ENCODE measurements around the gene TTN. TPM values are rescaled to one million over a fixed set of nuclear protein-coding genes. Genes with fewer than 3 reads are reported as not detected.

The TTN gene
- total RNA-seq, 1 donor from 2014 or later: 14.0 TPM

DNA sequence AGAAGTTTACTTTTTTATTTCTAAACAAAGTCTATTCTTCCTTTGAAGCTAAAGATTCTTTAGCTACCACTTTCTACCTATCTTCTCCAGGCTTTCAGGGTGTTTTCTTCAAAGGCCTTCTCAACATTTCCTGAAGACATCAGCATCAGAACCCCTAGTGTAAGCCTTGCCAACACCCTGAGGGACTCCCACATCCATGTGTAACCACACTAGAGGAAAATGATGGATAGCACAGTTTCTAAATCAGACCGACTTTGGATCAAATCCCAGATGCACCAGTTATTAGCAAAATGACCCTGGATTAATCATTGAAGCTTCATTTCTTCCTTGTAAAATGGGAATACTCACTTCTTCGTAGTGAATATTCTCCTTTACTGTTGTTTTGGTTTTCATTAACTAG lies 4.7 kb upstream of the TTN start:
- DNase-seq (ENCODE audit: low spot score): no peak

DNA sequence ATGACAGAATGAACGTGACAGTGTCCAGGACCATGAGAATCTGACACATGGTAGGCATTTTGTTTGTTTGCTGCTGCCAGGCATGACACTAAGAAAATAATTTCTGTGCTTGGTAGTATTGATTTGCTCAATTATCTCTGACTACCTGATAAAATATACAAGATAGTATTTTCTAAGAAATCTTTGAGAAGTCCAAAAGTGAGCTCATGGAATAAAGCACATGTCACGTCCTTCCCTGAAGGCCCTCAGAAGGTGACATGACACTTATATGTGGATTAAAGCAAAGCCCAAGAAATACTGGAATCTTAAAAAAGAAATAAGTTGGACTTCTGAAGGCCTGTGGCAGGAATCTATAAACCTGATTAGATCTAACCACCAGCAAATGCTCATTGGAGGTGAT lies 3.8 kb upstream of the TTN start:
- DNase-seq (ENCODE audit: low spot score): no peak

DNA sequence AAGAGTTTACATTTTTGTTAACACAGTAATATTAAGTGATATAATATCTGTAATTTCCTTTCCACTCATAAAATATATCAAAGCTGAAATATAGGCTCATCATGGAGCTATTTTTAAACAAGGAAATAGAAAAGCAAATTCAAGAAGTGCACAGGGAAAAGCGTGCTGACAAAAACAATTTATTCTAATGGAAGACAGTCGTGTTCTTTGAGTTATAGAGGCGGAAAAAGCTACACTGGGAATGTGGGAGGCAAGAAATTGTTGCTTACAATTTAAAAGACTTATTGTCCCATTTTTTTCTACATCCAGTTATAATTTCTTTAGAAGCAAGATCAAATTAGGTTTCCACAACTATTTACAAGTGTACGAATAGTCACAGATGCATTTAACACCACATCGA lies 3.2 kb upstream of the TTN start:
- DNase-seq (ENCODE audit: low spot score): no peak

DNA sequence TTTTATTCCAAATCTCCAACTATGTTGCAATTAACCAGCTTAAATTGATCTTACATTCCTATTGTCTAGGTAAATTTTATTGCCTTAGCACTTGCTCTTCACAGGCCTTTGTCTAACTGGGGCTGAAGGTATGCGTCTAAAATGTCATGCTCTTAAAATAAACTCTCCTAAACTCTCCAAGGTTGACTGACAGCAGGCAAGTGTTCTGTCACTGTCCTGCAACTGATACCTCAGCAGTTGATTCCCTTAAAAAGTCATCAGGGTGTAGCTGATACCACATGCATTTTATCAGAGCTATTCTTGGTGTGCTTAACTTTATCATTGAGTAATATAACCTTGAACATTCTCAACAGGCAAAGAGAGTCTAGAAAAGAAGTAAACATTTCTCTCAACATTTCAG lies 680 bp downstream of the TTN start:
- DNase-seq (ENCODE audit: low spot score): no peak

DNA sequence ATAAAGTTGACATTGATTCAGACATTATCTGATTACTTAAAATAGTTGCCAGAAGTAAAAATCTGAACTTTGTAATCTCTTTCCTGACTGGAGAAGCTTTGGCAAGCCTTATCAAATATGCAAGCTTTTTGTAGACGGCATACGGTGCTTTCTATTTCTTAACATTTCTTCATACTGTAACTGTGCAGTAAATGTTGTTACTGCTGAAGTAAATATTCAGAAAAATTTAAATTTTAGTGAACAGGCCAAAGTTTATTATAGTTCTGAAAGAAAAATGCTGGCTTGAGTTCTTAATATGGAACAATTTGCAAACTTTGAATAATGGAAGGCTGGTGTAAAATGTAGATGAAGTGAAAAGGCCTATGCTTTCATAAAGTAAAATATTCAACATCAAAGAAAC lies 1.8 kb downstream of the TTN start:
- no peak for DNase-seq (ENCODE audit: low spot score)

DNA sequence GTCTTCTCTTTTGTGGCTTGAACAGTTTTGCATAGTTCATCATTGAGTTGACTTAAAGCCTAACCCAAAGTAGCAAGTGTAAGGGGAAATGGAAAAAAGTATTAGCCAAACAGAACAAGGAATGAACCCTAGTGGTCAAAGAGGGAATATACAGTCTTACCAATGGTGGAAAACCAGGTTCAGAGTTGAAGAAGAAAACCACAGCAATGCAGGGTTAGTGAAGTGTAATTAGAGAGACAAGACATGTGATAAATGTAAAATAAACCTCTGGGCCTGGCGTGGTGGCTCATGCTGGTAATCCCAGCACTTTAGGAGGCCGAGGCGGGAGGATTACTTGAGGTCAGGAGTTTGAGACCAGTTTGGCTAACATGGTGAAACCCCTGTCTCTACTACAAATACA lies 2.4 kb downstream of the TTN start:
- no peak for DNase-seq (ENCODE audit: low spot score)

DNA sequence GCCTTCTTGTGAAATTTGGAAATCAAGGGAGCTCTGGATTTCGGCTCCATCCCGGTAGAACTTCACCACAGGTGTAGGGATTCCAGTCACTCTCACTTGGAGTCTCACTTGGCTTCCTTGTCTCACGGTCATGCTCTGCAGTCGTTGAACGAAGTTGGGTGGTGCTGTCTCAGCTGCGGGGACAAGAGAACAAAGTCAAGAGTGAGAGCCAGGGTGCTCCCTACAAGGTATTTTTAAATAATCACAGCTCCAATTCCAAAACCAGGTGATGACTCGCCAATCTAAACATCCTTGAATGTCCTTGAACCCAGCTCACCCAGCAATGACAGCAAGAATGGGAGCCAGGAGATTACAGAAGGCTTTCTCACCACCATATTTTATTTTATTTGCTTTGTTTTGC lies 6.7 kb downstream of the TTN start:
- no peak for DNase-seq (ENCODE audit: low spot score)

DNA sequence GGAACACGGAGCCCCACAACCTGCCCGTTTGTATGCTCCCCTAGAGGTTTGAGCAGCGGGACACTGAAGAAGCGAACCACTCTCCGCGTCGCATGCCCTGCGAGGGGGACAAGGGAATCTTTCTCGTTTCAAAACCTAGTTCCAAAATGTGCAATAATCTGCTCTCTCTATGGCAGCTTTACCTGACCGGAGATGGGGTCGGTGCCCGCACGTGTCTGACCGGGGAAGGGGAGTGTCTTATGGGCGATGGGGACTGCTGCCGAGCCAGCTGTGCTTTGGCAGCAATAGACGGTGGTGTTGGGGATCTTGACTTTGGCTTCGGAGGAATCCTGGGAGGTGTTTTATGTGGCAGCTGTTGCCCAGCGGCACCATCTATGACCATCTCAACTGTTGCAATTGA lies 7.9 kb downstream of the TTN start:
- no peak for DNase-seq (ENCODE audit: low spot score)

DNA sequence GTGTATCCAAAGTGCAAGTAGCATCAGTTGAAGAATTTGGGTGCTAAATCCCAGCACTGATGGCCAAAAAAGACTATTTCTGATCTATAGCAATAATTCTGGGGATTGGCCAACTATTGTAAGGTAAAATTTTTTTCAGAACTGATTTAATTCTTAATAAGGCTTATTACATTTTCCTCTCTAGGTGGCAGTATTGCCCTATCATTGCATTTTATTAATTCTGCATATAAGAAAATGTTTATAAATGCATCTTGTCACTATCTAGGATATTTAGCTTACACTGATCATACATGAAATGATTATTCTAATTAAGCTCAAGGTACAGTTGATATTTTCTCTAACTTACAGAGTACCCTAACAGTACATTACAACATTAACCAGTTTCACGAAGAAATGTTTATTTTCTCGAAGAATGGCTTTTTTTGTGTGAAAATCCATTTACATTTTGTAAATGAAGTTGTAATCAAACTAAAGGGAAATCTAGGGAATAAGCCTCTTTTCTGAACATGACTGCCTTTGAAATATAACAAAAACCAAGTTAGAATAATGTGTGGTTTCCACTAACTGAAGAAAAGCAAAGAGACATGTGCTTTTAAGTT lies 11.0 kb downstream of the TTN start:
- DNase-seq (ENCODE audit: low spot score): peak; percentile 45

DNA sequence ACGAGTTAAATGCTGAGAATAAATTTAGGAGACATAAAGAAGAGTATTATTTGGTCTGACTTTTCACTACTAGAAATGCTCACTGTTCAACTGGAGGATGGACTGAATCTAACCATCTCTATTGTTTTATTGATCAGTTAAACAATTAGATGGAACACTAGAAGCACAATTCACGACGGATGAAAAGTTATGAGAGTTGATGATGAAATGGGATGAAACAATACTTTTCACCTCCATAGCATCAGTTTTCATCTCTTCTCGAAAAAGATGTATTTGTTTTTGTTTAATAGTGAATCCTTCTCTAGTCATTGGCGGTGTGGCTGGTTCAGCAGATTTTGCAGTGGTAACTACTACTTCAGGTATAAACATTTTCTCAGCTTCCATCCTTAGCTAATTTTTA lies 19.3 kb downstream of the TTN start:
- no peak for DNase-seq (ENCODE audit: low spot score)

DNA sequence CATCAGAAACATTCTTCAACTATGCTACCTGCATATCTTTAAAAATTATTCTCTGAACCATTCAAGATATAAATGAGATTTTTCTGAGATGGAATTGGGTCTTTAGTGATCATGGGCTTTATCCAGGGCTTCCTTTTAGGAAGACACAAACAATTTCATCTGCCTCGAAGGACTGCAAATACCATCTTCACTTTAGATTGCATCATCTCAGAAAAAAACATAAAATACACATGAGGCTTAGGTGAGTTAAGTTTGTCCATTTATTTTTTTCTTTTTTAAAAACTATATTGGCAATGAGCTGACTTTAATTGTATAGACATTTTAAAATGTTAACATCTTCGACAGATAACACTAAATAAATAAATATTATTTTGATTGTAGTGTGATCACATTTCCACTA lies 20.1 kb downstream of the TTN start:
- DNase-seq (ENCODE audit: low spot score): no peak

DNA sequence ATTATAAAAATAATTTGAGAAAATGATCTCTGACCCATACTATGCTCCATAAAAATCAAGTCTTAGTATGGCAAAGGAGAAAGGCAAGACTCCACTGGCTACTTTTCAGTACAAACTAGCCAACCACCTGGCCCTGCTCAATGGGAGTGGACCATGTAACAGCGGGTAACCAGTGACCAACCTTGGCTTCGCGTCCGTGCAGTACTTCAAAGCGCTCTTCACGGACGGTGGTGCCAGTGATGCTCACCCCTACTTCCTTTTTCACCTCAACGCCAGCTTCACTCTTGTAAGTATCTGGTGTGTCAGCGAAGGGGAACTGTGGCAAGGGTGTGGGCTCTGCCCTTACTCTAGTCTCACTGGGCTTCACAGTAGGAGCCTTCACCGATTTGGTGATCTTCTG lies 23.3 kb downstream of the TTN start:
- no peak for DNase-seq (ENCODE audit: low spot score)

DNA sequence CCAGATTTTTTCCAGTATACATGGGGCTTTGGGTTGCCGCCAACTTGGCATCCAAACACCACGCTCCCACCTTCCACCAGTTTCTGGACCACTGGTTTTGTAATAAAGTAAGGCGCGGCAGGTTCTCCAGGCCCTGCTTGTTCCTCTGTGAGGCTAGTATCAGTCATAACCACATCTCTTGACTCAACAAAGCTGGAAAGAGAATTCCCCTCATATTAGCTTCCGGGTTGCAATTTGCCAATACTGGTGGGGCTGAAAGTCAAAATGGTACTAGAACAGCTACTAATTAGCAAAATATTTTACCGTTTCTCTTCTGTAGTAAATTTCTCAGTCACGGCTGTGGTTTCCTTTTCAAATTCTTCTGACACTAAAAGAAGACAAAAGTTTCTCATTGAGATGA lies 25.0 kb downstream of the TTN start:
- no peak for DNase-seq (ENCODE audit: low spot score)

DNA sequence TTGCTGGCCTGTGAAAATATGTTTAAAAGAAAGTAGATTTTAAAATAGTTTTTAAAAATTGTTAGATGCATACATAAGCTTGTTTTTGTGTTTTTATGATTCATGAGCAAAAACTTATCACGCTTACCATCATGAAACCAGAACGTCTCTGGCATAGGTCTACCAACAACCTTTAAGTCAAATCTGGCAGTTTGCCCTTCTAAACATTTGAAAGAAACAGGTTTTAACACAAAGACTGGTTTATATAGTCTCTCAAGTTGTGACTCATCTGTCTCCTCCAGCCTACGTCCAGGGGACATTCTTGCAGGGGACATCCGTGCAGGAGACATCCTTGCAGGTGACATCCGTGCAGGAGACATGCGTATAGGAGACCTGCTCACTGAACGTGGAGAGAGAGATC lies 29.6 kb downstream of the TTN start:
- no peak for DNase-seq (ENCODE audit: low spot score)

DNA sequence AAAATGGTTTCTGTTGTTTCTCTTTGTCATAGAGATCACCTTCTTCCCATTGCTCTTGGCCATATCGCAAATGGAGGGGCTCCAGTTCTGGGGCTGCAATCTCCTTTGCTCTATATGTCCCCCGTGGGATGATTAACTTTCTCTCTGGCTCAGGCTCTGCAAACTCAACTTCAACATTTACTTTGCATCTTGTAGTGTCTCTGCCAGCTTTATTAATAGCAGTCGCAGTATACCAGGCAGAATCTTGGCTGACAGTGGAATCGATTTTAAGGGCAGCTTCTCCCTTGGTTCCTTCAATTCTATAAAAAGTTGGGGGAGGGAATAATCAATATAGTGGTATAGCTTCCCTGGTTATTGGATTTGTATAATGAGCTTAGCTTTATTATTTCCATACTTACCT lies 30.5 kb downstream of the TTN start:
- DNase-seq (ENCODE audit: low spot score): no peak

DNA sequence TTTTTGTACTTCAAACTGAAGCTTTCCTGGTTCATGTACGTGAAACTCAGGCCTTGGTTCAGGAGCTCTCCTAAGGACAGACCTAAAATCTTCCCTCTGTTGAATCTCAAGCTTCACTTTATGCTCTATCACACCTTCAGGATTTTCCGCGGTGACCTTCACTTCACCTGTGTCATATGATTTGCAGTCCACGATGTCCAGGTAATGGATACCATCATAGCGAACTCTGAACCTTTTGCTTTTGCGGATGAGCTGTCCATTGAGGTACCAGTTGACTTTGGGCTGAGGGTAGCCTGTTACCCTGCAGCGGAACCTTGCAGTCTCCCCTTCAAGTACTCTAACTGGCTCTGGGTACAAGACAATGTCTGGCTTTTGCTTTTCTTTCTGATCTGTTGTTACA lies 31.2 kb downstream of the TTN start:
- no peak for DNase-seq (ENCODE audit: low spot score)

DNA sequence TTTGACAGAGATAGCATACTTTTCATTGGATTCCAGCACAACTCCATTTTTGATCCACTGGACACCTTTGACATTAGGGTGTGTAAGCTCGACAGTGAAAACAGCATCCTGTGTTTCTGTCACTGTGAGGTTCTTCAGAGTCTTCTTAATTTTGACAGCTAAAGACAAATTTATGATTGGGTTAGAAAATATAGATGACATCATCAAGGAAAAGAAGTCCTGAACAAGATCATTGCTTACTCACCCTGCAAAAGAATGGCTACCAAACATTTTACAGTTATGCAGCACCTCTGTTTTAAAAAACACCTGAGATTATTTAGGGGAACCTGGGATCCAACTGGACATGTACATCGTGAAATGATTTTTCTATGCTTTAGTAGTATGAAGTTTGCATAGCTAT lies 36.7 kb downstream of the TTN start:
- DNase-seq (ENCODE audit: low spot score): no peak

DNA sequence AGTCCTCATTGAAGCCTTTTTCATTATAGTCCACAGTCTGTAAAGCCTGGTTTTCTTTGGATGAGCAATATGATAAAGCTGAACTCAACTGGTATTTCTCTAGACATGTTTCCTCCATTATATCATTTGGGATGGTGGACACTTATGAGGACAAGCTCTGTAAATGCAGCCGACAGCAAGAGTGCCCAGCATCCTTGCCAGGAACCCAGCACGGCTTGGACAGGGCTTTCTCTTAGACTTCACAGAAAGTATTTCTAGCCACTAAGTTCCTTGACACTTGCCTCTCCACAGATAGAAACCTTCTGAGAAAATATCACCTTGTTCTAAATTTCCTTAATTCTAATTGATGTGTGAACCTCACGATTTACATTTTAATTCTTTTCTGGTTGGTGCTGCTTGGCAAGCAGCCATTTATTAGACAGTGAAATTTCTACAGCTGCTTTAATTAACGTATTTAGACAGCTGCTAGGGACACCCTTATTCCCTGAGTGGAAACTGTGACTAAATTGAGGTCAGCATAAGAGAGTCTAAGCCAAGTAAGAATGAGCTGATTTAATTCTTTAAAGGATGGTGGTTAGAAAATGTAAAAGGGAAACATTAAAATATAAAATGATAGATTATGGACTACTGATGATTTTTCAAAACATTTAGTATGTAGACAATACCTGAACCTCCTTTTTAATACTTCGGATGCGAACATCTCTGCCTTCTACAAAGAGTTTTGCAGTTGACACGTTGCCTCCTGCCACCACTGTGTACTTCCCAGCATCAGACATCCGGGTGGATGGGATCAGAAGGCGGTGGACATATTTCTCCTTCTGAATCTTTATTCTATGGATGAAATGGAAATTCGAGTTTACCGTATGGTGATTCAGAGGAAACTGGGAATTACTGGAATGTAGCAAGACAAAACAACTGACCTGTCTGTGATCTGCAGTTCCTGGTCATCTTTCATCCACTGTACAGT lies 39.8 kb downstream of the TTN start:
- DNase-seq (ENCODE audit: low spot score): no peak

DNA sequence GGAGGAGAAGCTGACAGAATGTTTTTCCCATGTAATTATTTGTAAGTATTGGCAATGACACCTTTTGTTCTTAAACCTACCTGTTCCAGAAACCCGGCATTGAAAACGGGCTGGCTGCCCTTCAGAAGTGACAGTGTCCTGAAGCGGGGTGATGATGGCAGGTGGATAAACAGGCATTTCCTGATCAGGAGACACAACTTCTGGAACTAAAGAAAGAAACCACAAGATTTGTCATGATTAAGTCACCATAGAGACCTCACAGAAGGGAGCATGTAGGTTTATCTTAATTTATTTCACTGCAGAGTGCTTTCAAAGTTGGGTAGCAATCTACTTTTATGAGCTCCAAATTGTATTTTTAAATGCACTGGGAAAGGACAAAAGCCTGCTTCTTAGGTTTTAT lies 43.1 kb downstream of the TTN start:
- DNase-seq (ENCODE audit: low spot score): no peak

DNA sequence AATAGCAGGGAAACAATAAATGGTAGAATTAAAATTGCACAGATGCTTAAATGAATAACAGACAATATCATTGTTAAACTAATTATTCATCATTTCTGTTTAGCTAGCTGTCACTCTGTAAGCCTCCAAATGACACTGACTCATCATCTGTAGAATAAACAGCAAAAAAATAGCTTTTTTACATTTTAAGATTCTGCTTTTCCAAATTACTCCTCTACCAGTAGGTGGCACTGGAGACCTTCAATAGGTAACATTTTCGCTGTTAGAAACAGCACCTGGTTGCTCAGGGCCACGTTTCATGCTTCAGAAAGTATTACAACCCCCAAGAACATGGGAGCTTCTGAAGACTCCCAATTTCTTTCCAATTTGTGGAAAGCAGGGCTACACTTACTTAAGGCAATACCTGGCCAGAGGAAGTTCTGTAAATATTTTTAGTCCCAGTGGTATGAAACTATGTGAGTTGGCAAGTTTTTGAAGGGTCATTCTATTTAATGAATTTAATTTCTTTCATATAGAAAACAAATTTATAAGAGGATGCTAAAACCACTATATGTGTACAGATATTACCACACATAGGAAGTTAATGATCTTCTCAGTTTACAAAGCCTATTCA lies 45.4 kb downstream of the TTN start:
- peak; percentile 36 for DNase-seq (ENCODE audit: low spot score)

DNA sequence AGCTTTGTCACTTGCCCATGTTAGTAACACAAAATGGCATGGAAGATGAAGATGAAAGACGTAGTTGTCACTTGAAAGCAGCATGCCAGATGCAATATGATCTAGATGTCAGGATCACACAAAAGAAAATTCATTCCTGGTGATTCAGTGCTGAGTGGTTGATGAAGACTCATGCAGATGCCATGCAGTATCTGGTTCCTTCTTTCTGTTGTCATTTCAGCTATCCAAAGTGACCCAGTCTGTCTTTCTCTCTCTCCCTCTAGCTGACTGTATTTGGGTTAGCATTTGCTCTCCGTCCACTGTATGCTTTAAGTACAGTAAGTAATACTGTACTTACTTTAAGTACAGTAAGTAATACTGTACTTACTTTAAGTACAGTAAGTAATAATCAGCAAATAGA lies 50.4 kb downstream of the TTN start:
- DNase-seq (ENCODE audit: low spot score): no peak

DNA sequence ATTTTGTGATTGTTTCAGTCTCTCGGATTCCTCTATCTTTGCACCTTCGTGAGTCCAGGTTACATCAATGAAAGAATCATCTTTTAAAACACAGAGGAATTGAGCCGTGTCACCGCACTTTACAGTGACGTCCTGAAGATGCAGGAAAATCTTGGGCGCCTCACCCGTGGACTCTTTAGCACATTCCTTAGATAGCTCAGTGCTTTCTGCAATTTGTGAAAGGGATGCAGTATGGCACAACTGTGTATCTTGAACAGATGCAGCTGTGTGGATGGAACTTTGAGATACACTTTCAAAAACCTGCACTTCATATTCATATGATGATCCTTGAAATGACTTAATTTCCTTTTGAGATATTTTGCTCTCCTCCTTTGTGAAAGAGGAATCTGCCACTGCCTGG lies 50.9 kb downstream of the TTN start:
- no peak for DNase-seq (ENCODE audit: low spot score)

DNA sequence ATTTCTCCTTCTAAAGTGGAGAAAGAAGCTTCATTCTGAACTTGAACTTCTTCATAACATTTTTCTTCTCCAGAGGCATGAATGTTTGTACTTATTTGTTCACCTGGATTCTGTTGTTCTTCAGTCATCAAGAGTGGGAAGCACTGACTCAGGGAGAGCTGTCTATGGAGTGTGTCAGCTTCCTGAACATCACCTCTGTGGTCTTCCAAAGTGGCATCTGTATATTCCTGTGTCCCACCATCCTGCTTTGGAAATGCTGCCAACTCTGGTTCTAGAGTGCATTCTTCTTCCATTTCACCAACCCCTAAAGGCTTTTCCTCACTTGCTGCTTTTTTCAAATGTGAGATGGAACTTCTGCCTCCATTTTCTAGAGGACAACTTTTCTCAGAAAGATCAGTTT lies 59.5 kb downstream of the TTN start:
- no peak for DNase-seq (ENCODE audit: low spot score)

All from umbilical cord (tissue), 2 donors.